GM10248 (cell line): ENCODE results near the gene WBP2.
"Not testable (repeated sequence)": the region's sequence is repeated elsewhere in the genome, so short reads cannot be mapped to it uniquely, and the experiment has no call there.

Source experiments
- CTCF ChIA-PET: fragments of 300-600 bp; sonication (Branson Sonifier 250); formaldehyde crosslinking; extraction: SDS; loops from one replicate; lab custom pipeline; 2021; ENCODE audit warnings: antibody characterized with exemption; lab: Yijun Ruan, JAX
- POLR2A ChIA-PET: fragments of 350-650 bp; sonication (Branson Sonifier 250); formaldehyde crosslinking; extraction: SDS; loops from one replicate; lab custom pipeline; 2020; ENCODE audit warnings: antibody characterized with exemption; lab: Yijun Ruan, JAX
- DNase-seq: peaks from one replicate; pipeline ENCODE4 v3.0.0; 2012; ENCODE audit errors: extremely low spot score
- TF ChIP-seq, protein P1 (sequence below): IDR thresholded peaks from 2 replicates; pipeline ENCODE4 v1.5.1; 2012; ENCODE audit warnings: mild to moderate bottlenecking, low read depth; ENCODE audit errors: extremely low read depth, missing control alignments, control extremely low read depth

WBP2 gene

DNA sequence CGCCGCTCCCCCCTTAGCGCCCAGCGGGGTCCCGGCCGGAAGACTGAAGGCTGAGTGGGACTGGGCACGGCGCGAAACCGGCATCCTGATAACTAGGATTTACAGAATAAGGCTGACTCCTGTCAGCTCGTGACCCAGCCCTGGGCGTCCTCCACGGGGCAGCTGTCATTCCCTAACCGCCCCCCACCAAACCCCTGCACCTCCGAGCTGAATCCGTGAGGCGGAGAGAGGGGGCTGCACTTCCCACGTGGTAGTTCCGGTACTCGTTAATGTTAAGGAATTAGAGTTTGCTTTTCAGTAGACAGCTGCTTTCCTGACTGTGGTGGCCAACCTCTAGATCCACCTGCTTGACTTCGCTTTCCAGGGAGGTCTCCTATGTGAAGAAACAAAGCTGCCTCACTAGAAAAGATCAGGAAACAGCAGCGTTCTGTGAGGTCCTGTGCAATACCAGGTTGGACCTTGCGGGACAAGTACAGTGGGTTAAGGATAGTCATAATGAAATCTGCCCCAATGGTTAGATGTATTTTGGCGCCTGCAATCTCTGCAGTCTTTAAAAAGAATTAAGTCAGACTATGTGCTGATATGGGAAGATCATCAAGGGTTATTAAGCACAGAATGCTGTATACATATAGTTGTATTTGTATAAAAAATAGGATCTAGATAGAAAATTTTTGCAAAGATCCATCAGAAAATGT is 1.1 kb upstream of the WBP2 start:
- POLR2A ChIA-PET, result interaction anchor here (0.8 to 2.7 kb wide), 4 partner anchors 11 to 83 kb away, joined by 4 to 18 read pairs (median 4); partner anchors contain the start of gene TRIM65
- CTCF ChIA-PET, result interaction anchor here (0.8 to 10.4 kb wide), 16 partner anchors 10 to 158 kb away, joined by 3 to 89 read pairs (median 5); partner anchors contain the start of genes TRIM47 and TRIM65

DNA sequence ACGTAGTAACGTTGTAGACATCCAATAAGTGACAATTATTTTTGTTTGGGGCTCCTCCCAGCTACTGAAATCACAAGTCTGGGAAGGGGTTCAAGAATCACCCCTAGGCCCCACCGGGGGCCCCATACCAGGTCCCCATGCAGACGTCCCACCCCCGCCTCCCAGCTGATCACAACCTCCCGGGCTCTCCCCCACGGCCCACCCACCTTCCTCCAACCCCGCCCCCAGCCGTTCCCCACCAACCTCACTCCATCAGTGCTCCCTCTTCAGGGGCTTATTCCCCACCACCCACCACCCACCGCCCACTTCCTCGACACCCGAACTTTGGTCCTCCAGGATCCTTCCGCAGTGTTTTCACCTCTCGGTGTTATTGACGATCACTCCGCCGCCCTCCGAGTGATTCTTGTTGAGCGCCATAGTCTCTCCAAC is 240 bp downstream of the WBP2 start:
- TF ChIP-seq, protein P1, sequence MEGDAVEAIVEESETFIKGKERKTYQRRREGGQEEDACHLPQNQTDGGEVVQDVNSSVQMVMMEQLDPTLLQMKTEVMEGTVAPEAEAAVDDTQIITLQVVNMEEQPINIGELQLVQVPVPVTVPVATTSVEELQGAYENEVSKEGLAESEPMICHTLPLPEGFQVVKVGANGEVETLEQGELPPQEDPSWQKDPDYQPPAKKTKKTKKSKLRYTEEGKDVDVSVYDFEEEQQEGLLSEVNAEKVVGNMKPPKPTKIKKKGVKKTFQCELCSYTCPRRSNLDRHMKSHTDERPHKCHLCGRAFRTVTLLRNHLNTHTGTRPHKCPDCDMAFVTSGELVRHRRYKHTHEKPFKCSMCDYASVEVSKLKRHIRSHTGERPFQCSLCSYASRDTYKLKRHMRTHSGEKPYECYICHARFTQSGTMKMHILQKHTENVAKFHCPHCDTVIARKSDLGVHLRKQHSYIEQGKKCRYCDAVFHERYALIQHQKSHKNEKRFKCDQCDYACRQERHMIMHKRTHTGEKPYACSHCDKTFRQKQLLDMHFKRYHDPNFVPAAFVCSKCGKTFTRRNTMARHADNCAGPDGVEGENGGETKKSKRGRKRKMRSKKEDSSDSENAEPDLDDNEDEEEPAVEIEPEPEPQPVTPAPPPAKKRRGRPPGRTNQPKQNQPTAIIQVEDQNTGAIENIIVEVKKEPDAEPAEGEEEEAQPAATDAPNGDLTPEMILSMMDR, result no peak
- ChIA-PET CTCF (interaction anchor here (0.7 to 10.4 kb wide), 22 partner anchors 9 to 265 kb away, joined by 3 to 89 read pairs (median 4); partner anchors contain the start of genes TRIM47 and TRIM65), POLR2A (interaction anchor here (0.6 to 2.7 kb wide), 14 partner anchors 9 to 724 kb away, joined by 3 to 22 read pairs (median 4); partner anchors contain the start of genes TRIM65 and UNK)
- no peak for DNase-seq

More for the DNA sequence above, 1.1 kb upstream of the WBP2 start:
- no peak for DNase-seq
- TF ChIP-seq, protein P1, result no peak

DNA sequence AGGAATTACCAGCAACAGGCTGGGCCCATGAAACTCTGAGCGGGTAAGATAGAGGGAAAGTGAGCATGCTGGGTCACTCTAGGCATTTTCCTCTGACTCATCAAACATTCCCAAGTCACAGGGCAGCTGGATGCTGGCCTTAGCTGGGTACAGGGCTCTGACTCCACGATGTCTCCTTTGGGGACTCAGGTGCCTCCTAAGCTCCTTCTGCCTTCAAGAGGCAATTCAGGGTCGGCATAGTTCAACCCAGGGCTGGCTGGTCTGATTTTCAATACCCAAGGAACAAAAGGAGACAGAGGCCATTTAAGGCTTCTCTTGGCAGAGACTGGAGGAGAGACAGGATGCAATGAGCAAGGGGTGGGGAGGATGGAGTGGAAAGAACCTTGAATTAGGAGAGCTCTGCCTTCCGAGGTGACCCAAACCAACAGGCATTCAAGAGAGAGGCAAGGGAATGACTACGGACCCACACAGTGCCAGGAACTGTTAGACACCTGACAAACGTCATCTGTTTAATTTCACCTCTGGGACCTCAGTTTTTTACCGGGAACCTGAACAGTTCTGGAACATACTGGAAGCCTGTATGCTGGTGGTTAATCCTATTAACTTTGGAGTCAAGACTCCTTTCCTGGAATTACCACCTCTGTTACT is 910 bp downstream of the WBP2 start:
- POLR2A ChIA-PET, result interaction anchor here (0.7 to 2.7 kb wide), 3 partner anchors 9 to 75 kb away, joined by 5 to 22 read pairs (median 18); a partner anchor contains a TSS
- TF ChIP-seq, protein P1, result no peak
- CTCF ChIA-PET, result interaction anchor here (0.9 to 10.4 kb wide), 11 partner anchors 8 to 266 kb away, joined by 3 to 89 read pairs (median 4); partner anchors contain the start of genes GALK1 and TRIM47
- DNase-seq, result no peak

DNA sequence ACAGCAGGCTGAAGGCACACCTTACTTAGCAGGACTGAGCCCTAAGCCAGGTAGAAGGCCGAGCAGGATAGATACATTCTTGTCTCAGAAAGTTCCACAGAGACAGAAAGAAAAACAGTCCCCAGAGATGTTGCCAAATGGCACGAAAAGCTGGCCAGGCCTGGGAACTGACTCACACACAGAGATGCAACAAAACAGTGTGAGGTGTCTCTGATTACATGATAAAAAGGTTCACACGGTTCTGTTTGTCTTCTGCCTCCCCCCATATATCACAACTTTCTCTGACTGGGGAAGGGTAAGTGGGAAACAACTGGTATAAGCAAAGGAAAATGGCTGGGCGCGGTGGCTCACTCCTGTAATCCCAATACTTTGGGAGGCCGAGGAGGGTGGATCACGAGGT is 1.7 kb downstream of the WBP2 start:
- TF ChIP-seq, protein P1, result no peak
- ChIA-PET CTCF (interaction anchor here (0.9 to 10.4 kb wide), 6 partner anchors 7 to 267 kb away, joined by 3 to 89 read pairs (median 6); partner anchors contain the start of genes GALK1 and TRIM47), POLR2A (interaction anchor here (2.4 kb wide), 1 partner anchor 74 kb away, joined by 22 read pairs; a partner anchor contains a TSS)
- no peak for DNase-seq

DNA sequence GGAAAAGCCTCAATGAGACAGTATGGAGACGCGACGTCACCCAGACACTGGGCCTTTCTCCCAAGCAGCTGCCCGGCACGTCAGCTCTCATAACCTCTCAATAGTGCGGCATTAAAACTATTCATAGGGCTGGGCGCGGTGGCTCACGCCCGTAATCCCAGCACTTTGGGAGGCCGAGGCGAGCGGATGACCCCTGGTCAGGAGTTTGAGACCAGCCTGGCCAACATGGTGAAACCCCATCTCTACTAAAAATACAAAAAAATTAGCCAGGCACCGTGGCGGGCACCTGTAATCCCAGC is 3.5 kb downstream of the WBP2 start:
- CTCF ChIA-PET, result interaction anchor here (10.8 kb wide), 1 partner anchor 24 kb away, joined by 135 read pairs; no protein-coding TSS in a partner anchor
- POLR2A ChIA-PET, DNase-seq: not testable (repeated sequence)

DNA sequence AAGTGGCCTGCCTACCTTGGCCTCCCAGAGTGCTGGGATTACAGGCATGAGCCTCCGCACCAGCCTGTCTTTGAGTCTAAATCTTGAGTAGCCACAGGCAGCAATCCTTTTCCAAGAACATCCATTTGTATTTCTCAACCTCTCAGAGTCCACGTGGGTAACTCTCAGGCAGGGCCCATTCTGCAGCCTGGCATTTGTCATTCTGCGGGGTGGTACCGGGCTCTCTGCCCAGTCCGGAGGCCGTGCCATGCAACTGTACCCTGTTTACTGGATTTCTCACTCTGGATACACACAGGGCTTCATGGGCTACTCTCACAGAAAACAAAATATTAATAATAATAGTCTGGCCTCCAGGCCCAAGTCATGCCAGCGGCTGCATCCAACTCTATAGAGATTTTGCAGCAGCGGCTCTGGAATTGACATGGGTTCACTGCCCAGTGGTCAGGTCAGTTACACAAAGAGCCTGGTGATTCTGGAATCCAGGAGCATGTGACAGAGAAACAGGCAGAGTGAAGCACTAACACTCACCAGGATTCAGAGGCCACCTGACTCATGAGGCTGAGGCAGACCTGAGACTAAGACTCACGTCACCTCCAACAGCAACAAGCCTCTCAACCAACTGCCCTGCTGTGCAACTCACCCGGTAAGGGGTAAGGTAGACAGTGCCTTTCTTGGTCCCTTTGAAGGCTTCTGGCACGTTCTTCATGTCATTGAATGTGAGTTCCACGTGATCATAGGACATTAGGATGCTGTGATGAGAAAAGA is 4.0 kb downstream of the WBP2 start:
- CTCF ChIA-PET, result interaction anchor here (1.3 to 10.8 kb wide), 2 partner anchors 11 to 23 kb away, joined by 4 to 135 read pairs; no protein-coding TSS in a partner anchor
- no peak for DNase-seq
- TF ChIP-seq, protein P1, result no peak
- POLR2A ChIA-PET, result no interaction called here
